ENCODE data around the gene GALNT11.

GALNT11 gene

GRCh38 chr7:152121432-152121831 lies 96.0 kb downstream of the GALNT11 start:
- no peak for DNase-seq

- DNase-seq = no peak
These were observed 97.1 kb downstream of the GALNT11 start for GRCh38 chr7:152122540-152122939.

- DNase-seq = no peak
These were observed 101.3 kb downstream of the GALNT11 start for GRCh38 chr7:152126741-152127140.

GRCh38 chr7:152127229-152127628 lies 101.8 kb downstream of the GALNT11 start:
- no peak for DNase-seq

GRCh38 chr7:152128252-152128651 lies 102.8 kb downstream of the GALNT11 start:
- no peak for DNase-seq

- no peak for DNase-seq
These were observed 103.4 kb downstream of the GALNT11 start for GRCh38 chr7:152128741-152129461.

GRCh38 chr7:152129682-152130081 lies 104.2 kb downstream of the GALNT11 start:
- no peak for DNase-seq

- DNase-seq = no peak
These were observed 105.5 kb downstream of the GALNT11 start for GRCh38 chr7:152130658-152131590.

- DNase-seq = no peak
These were observed 106.6 kb downstream of the GALNT11 start for GRCh38 chr7:152131981-152132494.

GRCh38 chr7:152132812-152133211 lies 107.3 kb downstream of the GALNT11 start:
- no peak for DNase-seq

- DNase-seq = no peak
These were observed 108.3 kb downstream of the GALNT11 start for GRCh38 chr7:152133804-152134203.

GRCh38 chr7:152136686-152137085 lies 111.2 kb downstream of the GALNT11 start:
- DNase-seq = no peak

GRCh38 chr7:152137476-152138025 lies 112.1 kb downstream of the GALNT11 start:
- DNase-seq = no peak

- DNase-seq = no peak
These were observed 114.6 kb downstream of the GALNT11 start for GRCh38 chr7:152140067-152140466.

- DNase-seq = no peak
These were observed 115.1 kb downstream of the GALNT11 start for GRCh38 chr7:152140560-152140959.

- no peak for DNase-seq
These were observed 117.6 kb downstream of the GALNT11 start for GRCh38 chr7:152142976-152143595.

GRCh38 chr7:152144557-152145245 lies 119.2 kb downstream of the GALNT11 start:
- no peak for DNase-seq

GRCh38 chr7:152145853-152146466 lies 120.5 kb downstream of the GALNT11 start:
- no peak for DNase-seq

- DNase-seq = no peak
These were observed 123.2 kb downstream of the GALNT11 start for GRCh38 chr7:152148706-152149105.

- no peak for DNase-seq
These were observed 123.9 kb downstream of the GALNT11 start for GRCh38 chr7:152149363-152149762.

- no peak for DNase-seq
These were observed 126.8 kb downstream of the GALNT11 start for GRCh38 chr7:152152267-152152666.

All from activated CD4-positive, alpha-beta T cell treated with anti-CD3 and anti-CD28 coated beads for 1 hour (primary cell).